SJSA1 (cell line): ENCODE results near the gene UNC5CL. TPM values are rescaled to one million over a fixed set of nuclear protein-coding genes. Genes with fewer than 3 reads are reported as not detected.

Experiments
- DNase-seq, 2 experiments: peaks; one replicate each; pipeline ENCODE4 v3.0.0-alpha.2; 2015 to 2020; ENCODE audit warnings: low spot score in 2 of 2, low read depth in 1 of 2
- H3K27ac ChIP-seq: fragments of 250-450 bp; sonication (Bioruptor Pico); 2 replicates; pipeline ENCODE4 v1.5.1; 2020; ENCODE audit warnings: mild to moderate bottlenecking, moderate library complexity
- H3K27me3 ChIP-seq: fragments of 250-450 bp; sonication (Bioruptor Pico); replicated peaks from 2 replicates; pipeline ENCODE4 v1.5.1; 2020; ENCODE audit warnings: mild to moderate bottlenecking, moderate library complexity
- H3K36me3 ChIP-seq: fragments of 250-450 bp; sonication (Bioruptor Pico); 2 replicates; pipeline ENCODE4 v1.5.1; 2020; ENCODE audit warnings: mild to moderate bottlenecking
- H3K4me1 ChIP-seq: fragments of 250-450 bp; sonication (Bioruptor Pico); replicated peaks from 2 replicates; pipeline ENCODE4 v1.6.1; 2021; ENCODE audit warnings: mild to moderate bottlenecking
- H3K4me3 ChIP-seq: fragments of 250-450 bp; sonication (Bioruptor Pico); 2 replicates; pipeline ENCODE4 v1.5.1; 2020; ENCODE audit warnings: mild to moderate bottlenecking
- H3K9me3 ChIP-seq: fragments of 250-450 bp; sonication (Bioruptor Pico); replicated peaks from 2 replicates; pipeline ENCODE4 v1.5.1; 2020; ENCODE audit warnings: mild to moderate bottlenecking
- total RNA-seq: library from RNA; depleted of rRNA; stranded (reverse); fragments of >200 nt; shearing (Covaris generic); gene quantifications from 2 replicates; pipeline ENCODE4 v1.2.3, GENCODE V29; 2014; rRNA removed

The UNC5CL gene, protein sequence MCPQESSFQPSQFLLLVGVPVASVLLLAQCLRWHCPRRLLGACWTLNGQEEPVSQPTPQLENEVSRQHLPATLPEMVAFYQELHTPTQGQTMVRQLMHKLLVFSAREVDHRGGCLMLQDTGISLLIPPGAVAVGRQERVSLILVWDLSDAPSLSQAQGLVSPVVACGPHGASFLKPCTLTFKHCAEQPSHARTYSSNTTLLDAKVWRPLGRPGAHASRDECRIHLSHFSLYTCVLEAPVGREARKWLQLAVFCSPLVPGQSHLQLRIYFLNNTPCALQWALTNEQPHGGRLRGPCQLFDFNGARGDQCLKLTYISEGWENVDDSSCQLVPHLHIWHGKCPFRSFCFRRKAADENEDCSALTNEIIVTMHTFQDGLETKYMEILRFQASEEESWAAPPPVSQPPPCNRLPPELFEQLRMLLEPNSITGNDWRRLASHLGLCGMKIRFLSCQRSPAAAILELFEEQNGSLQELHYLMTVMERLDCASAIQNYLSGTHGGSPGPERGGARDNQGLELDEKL
- 0.47 TPM in 1 of 2 replicates, not detected in the other for total RNA-seq

DNA sequence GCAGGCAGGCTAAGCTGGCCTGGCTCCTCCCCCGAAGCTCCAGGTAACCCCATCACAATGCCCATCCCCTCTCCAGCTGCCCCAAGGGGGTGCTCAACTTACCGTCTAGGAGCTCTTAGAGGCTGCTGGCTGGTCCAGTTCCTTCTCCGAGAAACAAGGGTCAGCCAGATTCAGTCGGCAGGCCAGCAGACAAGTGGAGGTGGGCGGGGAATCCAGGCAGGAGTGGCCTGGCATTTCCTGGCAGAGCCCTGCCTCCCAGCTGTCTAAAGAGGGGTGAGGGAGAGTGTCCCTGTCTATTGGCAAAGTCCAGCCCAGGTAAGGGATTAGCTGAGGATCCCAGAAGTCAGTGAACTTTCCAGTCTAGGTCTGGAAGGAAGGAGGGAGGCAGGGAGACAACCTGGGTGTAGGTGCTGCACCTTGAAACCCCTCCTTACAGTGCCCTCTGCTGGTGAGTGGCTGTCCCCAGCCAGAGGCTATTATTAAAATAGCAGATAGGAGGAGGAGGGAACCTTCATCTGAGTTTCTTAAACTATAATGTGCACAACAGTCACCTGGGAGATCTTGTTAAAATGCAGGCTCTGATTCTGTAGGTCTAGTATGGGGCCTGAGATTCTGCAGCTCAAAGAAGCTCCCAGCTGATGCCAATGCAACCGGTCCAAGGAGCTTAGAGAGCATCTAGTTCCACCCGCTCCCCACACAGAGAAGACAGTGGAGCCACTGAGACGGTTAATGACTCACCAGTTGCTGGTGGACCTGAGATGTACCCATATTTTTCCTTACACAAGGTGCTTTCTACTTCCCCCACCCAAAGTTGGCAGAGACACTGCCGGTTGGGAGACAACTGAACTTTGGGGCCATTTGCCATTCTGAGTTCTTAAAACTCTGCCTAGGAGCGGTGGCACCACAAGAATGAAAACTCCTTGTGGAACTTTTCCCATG lies at the start of gene UNC5CL:
UNC5CL (minus strand) TSS at position 162 of the 939 bp plus-strand sequence. CDS start 4,147 bp downstream, outside the sequence.
- Histone ChIP-seq H3K9me3 (no peaks in the 10 kb centered on the region), H3K36me3 (no peaks in the 10 kb centered on the region), H3K4me3 (no peak within 1 kb of the TSS), H3K27ac (no peak within 1 kb of the TSS), H3K27me3 (no peaks in the 10 kb centered on the region), H3K4me1 (peaks cover 5% of the 10 kb centered on the region; the same call in 1 of the 2 replicates)
- DNase-seq: peak in 1 of 2 experiments; percentile 35

DNA sequence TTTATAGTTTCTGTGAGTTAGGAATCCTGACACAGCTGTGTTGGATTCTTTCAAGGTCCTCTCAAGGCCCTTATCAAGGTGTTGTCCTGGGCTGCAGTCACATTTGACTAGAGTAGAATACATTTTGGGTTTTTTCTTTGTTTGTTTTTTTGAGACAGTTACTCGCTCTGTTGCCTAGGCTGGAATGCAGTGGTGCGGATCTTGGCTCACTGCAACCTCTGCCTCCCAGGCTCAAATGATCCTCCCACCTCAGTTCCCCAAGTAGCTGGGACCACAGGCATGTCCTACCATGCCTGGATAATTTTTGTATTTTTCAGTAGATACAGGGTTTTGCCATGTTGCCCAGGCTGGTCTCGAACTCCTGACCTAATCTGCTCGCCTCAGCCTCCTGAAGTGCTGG lies 49.4 kb upstream of the UNC5CL start:
- Histone ChIP-seq H3K4me3 (no peak overlapping the region), H3K27ac (no peak overlapping the region), H3K36me3 (peaks cover 90% of the 10 kb centered on the region), H3K9me3 (no peaks in the 10 kb centered on the region), H3K27me3 (no peaks in the 10 kb centered on the region), H3K4me1 (no peaks in the 10 kb centered on the region)
- no peak for DNase-seq

DNA sequence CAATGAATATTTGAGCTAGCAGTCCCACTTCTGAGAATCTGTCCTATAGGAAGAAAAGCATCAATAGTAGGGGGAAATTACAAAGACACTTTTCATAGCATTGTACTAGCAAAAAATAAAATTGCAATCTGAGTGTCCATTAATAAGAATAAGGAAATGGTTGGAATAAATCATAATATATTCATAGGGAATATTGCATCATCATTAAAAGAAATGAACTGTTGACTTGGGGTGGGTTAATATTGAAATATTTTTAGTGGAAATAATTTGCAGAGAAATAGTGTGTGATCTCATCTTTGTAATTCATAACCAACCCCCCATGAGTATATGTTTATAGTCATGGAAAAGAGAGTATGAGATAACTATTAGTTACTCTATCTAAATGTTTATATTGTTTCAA lies 46.2 kb upstream of the UNC5CL start:
- no peaks in the 10 kb centered on the region for H3K9me3 ChIP-seq
- H3K27ac ChIP-seq: no peak overlapping the region
- DNase-seq: no peak
- no peaks in the 10 kb centered on the region for H3K27me3 ChIP-seq
- peaks cover 84% of the 10 kb centered on the region for H3K36me3 ChIP-seq
- no peak overlapping the region for H3K4me3 ChIP-seq
- H3K4me1 ChIP-seq: no peaks in the 10 kb centered on the region

DNA sequence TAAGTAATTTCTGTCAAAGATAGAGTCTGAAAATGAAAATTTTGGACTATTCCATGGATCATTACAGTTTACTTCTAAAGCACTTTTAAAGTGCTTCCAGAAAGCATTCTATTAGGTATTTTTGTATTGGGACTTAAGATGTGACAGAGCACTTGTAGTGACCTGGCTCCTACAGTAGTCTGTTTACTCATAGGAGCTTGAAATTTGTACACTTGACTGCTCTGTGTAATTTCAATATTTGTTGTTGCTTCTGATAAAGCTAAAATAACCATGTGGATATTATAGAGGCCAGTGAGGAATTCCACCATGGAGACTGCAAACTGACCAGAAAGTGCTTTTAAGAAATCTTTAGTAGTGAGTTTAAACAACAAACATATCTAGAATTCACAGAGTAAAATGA lies 44.1 kb upstream of the UNC5CL start:
- no peaks in the 10 kb centered on the region for H3K4me1 ChIP-seq
- no peaks in the 10 kb centered on the region for H3K9me3 ChIP-seq
- no peak overlapping the region for H3K27ac ChIP-seq
- H3K27me3 ChIP-seq: no peaks in the 10 kb centered on the region
- DNase-seq: no peak
- no peak overlapping the region for H3K4me3 ChIP-seq
- peaks cover 82% of the 10 kb centered on the region for H3K36me3 ChIP-seq

DNA sequence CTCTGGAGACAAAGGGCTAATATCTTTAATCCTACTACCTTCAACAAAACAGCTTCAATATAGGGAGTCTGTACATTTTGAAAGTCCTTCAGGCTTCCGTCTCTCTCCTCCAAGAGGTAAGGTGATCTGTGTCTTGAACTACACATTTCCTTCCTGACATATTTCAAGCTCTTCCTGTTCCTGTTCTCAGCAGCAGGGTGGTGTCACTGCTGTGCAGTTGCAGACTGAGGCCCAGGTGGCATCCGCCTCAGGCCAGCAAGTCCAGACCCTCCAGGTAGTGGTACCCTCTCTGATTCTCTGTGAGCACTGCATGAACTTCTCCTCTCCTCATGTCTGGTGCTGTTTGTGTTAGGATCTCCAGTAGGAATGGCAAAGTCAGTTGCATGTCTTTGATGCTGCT lies 41.6 kb upstream of the UNC5CL start:
- Histone ChIP-seq H3K27ac (no peak overlapping the region), H3K9me3 (no peaks in the 10 kb centered on the region), H3K4me1 (no peaks in the 10 kb centered on the region), H3K4me3 (no peak overlapping the region), H3K36me3 (peaks cover 63% of the 10 kb centered on the region), H3K27me3 (no peaks in the 10 kb centered on the region)
- no peak for DNase-seq

DNA sequence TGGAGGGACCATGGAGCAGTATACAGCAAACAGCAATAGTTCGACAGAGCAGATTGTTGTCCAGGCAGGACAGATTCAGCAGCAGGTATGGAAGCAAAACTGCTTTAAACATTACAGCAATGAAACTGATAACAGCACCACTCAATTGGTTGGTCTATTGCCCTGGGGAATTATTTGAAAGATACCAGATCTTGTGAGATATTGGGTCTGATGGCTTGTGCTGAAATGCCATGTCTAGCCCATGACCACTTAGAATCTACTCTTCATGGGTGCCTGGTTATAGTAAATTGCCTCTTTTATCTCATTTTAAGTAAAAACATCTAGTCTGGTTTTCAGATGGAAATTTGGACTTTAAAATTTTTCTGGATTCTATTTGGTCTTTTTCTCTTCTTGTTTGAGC lies 40.1 kb upstream of the UNC5CL start:
- Histone ChIP-seq H3K36me3 (peaks cover 48% of the 10 kb centered on the region), H3K4me1 (peaks cover 5% of the 10 kb centered on the region), H3K4me3 (no peak overlapping the region), H3K9me3 (no peaks in the 10 kb centered on the region), H3K27me3 (no peaks in the 10 kb centered on the region), H3K27ac (no peak overlapping the region)
- DNase-seq: no peak

DNA sequence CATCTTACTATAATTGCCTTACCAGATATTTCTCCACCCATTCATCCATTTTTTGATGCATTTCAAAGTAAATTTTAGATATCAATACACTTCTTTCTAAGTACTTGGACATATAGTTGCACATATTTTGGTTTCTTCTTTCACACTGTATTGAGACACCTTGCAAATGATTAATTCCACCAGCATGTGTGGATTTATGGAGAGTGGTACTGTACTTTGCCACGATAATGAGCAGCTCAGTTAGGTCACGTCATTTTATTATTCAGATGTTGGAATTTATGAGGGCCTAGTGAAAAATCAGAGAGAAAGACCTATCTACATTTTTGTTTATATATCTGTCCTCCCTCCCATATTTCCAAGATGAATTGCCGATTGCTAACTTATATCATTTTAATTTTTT lies 39.1 kb upstream of the UNC5CL start:
- Histone ChIP-seq H3K4me1 (peaks cover 6% of the 10 kb centered on the region), H3K9me3 (no peaks in the 10 kb centered on the region), H3K27me3 (no peaks in the 10 kb centered on the region), H3K36me3 (peaks cover 42% of the 10 kb centered on the region), H3K27ac (no peak overlapping the region), H3K4me3 (no peak overlapping the region)
- no peak for DNase-seq

DNA sequence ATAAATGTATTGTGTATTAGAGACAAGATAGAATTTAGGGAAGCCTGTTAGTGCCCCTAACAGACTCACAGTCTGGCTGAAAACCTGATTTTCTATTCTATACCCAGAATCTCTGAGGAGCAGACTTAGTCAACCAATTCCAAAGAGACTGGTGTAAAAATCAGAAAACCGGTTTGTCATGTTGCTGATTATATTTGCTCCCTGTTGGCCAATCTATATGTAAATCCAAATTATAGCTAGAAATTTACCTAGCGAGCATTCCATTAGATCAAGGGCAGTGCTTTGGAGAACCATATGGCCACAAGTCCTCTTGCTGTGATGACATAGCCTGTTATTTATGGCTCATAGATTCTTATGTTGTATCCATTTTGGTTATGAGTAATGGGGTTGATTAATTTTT lies 38.5 kb upstream of the UNC5CL start:
- Histone ChIP-seq H3K27me3 (no peaks in the 10 kb centered on the region), H3K36me3 (peaks cover 38% of the 10 kb centered on the region), H3K9me3 (no peaks in the 10 kb centered on the region), H3K4me3 (no peak overlapping the region), H3K27ac (no peak overlapping the region), H3K4me1 (peaks cover 6% of the 10 kb centered on the region)
- no peak for DNase-seq

DNA sequence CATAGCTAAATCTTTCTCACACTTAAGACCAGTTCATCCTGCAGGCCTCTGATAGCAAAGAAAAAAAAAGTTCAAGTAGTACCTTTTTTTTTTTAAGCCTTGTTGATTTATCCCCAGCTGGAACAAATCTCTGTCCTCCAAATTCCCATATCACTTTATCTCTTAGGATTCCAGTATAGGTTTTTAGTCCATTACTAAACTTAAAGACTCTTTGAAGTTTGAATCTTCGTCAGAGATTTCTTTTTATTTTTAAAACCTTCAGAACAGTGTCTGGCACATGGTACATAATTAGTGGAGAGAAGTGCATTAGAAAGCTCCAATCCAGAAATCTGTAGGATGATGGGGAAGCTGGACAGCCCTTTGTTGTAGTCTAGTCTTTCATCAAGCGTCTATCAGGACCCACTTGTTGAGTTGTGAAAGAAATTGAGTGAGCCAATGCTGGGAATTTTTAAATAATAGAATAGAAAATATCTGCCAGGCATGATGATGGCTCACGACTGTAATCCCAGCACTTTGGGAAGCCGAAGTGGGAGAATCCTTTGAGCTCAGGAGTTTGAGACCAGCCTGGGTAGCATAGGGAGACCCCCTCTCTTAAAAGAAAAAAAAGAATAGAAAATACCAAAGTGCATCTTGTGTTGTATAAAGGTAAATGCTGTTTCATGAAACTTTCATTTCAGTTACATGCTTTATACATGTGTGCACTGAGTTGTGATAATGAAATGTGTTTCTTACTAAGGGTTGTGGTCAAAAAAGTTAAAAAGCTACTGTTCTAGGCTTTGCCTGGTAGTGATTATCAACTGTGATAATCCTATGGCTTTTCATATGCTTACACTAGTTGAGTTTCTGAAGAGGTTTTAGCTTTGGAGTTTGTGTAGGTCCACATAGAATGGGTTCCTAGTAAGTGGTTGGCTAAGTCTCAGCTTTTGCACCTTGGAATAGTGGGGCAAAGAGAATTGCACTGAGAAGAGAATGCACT lies 36.9 kb upstream of the UNC5CL start:
- no peak overlapping the region for H3K4me3 ChIP-seq
- H3K27me3 ChIP-seq: no peaks in the 10 kb centered on the region
- peaks cover 6% of the 10 kb centered on the region for H3K4me1 ChIP-seq
- peaks cover 27% of the 10 kb centered on the region for H3K36me3 ChIP-seq
- H3K27ac ChIP-seq: no peak overlapping the region
- no peaks in the 10 kb centered on the region for H3K9me3 ChIP-seq
- DNase-seq: no peak

DNA sequence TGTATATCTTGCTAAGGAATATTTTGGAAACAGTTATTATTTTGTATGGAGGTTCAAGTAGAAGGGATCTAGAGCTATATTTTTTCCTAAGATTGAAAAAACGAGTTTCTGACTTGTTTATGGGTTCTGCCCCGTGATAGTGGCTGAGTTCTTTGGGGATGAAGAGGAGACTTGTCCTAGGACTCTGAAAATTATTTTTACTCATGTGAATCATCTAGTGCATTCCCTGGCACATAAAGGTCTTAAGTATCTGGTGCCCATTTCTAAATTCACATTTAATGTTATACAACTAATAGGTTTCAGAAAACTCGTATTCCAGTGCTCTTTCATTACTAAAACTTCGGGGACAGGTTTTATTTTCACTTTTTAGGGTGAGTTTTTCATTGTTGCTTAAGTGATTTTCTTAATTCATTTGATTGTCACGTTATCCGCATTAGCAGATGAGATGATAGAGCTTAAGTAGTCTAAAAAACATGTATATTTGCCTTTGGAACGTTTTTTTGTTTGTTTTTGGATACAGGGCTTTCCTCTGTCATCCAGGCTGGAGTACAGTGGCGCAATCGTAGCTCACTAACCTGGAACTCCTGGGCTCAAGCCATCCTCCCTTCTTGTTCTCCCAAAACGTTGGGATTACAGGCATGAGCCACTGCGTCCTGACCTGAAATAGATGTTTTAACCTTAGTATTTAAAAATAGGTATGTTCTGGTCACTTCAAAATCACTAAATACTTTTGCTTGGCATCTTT lies 35.8 kb upstream of the UNC5CL start:
- DNase-seq: no peak
- H3K27me3 ChIP-seq: no peaks in the 10 kb centered on the region
- H3K36me3 ChIP-seq: peaks cover 17% of the 10 kb centered on the region
- H3K9me3 ChIP-seq: no peaks in the 10 kb centered on the region
- H3K27ac ChIP-seq: no peak overlapping the region
- H3K4me3 ChIP-seq: peak overlapping the region; percentile 76
- peaks cover 6% of the 10 kb centered on the region for H3K4me1 ChIP-seq

DNA sequence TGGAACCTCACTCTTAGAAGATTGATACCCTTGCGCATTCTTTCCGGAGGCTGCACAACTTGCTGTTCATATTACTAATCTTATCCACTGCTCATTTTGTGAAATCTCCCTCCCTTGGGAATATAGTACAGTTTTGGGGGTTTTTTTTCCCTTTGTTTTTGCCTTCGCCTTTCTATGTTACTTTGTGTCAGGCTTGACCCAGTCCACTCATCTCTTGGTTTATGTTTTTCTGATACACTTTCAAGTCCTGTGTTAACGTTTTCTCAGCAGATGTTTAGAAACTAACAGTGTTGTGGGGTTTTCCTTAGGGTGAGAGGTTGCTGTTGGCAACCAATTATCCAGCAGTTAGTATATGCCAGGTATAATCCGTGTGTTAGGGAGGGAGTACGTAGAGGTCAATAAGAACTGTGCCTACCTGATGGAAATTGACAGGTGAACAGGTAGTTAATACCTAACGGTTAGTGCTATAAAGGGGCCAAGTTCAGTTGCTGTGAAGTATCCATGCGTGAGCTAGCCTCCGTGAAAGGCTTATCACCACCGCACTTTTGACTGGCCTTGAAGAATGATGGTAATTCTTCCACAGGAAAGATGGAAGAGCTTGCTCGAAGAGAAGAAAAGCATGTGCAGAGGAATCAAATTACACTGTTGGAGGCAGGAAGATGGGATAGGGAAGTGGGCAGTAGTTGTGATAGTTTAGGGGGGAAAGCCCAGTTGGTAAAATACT lies 35.1 kb upstream of the UNC5CL start:
- no peaks in the 10 kb centered on the region for H3K9me3 ChIP-seq
- H3K27me3 ChIP-seq: no peaks in the 10 kb centered on the region
- DNase-seq: peak in 1 of 2 experiments; percentile 7
- H3K4me1 ChIP-seq: peaks cover 6% of the 10 kb centered on the region
- peaks cover 12% of the 10 kb centered on the region for H3K36me3 ChIP-seq
- H3K27ac ChIP-seq: peak overlapping the region; percentile 79
- peak overlapping the region; percentile 76 for H3K4me3 ChIP-seq
